Stimulated activated CD8-positive, alpha-beta memory T cell treated with anti-CD3 and anti-CD28 coated beads, Interleukin-12 subunit alpha, Interleukin-12 subunit beta, amount 100 ng/mL, for 24 hours (primary cell): ENCODE data around the gene SH3PXD2B.

Source experiments
- DNase-seq: peaks from one replicate; pipeline ENCODE4 v3.0.0-alpha.2; 2020; ENCODE audit errors: extremely low read depth

SH3PXD2B gene

DNA sequence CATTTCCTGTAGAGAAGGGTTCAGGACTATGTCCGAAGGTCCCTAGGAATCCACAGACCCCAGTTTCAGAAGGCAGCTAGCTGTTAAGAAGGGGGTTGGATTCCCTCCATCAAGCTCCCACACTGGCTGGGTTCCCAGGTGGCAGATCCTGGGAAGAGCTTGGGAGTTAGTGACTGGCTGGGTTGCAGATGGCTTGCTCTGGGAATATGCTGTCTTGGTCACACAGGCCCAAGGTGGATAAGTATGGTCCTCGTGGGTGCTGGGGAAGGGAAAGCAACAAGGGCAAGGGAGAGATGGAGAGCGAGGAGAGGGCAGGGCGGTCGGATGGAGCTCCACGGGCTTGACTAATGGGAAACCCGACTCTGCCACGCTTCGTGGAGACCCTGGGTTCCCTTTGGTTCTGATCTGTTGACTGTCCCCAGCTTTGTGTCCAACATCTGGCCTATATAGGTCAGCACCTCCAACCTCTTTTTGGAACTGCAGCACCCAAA is 17.4 kb downstream of the SH3PXD2B start:
- DNase-seq: no peak

DNA sequence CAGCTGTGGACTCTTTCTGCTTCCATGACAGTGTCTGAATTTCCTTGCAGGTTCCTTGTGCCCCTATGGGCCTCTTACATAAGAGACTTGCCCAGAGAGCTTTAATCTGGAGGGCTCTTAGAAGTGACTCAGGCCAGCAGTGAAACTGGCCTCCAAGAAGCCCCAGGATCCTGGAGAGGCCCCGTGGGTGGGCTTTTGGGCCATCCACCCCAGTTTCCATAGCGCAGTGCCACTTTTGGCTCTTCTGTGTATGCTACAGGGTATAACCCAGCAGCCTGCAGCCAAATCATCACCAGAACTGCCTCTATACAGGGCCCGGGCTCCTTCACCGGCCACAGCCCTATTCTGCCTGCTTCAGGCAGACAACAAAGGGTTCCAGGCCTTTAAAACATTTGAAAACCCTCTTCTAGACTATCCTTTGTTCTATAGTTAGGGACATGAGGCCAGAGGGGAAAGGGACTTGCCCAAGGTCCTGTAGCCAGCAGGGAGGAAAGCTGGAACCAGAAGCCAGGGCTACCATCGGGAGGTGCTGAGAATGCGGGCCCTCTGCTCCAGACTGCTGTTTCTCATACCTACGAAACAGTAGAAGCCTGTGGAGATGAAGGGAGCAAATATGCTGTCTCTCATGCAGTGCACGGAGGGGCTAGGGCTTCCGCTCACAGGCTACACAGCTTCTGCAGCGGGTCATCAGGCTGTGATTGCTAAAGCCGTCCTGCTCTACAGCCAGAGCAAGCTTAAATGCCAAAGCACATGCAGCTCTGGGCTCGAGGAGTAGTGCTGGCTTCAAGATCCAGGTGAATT is 18.0 kb downstream of the SH3PXD2B start:
- no peak for DNase-seq

DNA sequence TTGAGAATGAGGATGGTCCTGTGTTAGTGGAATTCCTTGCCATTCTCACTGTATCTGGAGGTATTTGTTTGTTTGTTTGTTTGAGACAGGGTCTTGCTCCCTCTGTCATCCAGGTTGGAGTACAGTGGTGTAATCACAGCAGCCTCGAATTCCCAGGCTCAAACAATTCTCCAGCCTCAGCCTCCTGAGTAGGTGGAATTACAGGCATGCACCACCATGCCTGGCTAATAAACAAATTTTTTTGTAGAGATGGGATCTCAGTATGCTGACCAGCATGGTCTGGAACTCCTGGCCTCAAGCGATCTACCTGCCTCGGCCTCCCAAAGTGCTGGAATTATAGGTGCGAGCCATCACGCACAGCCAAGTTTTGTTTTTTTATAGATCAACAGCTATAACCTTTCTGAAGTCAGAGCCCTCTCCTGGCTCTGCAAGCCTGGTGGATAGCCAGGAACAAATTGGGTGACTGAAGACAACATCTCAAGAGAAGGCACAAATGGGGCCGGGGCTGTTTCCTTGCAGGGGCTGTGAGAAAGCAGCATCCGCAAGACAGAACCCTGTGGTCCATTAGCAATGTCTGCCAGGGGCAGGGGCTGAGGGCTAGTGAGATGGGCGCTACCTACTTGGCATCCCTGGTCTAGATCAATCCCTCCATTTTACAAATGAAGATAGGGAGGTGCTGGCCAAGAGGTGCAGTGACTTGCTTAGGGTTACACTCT is 18.8 kb downstream of the SH3PXD2B start:
- no peak for DNase-seq

DNA sequence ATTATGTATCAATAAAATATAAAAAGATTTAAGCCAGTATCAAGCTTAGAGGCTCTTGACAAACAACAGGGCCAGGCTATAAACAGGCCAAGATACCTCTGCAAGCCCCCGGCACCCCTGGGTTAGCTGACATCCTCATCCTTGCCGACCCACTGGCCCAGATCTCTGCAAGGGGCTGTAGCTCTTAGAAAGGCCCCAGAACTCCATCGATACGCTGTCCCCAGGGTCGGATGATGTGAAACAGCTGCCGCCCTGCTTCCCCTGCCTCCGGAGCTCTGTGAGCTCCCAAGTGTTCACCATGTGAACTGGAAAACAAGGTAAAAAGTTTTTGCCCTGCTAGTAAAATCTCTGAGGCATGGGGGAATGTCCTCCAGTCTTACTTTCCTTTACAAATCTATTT is 20.1 kb downstream of the SH3PXD2B start:
- DNase-seq: no peak

DNA sequence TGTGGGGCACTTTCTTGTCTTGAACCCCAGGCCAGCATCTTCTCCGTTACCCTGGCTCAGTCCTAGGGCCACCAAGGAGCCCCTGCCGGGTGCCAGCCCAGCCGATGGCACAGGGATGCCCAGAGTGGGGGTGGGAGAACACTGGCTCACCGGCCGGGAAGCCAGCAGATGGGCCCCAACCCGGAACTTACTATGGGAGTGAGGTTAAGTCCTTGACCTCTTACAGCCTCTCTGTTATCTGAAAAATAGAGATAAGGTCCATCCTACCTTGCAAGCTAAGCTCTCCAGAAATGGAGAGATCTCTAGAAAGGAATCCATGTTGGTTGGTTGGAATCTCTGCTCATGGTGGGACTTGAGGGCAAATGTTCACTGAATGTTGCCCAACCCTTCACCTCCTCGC is 20.8 kb downstream of the SH3PXD2B start:
- DNase-seq: no peak

DNA sequence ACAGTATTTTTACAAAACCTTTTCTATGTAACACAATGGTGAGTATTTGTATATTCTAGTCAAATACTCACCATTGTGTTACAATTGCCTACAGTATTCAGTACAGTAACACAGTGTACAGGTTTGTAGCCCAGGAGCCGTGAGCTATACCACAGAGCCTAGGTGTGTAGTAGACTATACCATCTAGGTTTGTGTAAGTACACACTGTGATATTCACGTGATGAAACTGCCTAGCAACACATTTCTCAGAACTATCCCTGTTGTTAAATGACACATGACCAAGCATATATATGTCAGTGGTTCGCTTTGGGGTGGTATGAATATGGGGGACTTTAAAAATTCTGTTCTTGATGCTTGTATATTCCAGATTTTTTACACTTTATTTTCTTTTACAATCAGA is 21.3 kb downstream of the SH3PXD2B start:
- DNase-seq: no peak

DNA sequence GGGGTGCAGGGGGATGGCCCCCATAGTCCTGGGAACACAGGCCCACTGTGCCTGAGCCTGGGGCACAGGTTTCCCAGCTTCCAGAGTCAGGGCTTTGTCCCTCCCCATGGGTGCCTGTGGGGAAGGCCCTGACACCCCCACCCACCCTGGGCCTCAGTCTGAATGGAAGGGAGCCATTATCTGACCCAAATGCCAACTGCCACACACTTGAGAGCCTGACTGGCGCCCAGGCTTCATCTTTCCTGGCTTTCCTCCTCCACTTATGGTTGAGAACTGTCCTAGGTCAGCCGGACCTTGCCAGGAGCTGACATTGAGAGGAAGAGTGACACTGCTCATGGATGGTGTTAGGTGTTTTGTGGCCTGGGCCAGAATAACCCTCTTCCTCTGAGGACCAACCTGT is 24.0 kb downstream of the SH3PXD2B start:
- DNase-seq: no peak

DNA sequence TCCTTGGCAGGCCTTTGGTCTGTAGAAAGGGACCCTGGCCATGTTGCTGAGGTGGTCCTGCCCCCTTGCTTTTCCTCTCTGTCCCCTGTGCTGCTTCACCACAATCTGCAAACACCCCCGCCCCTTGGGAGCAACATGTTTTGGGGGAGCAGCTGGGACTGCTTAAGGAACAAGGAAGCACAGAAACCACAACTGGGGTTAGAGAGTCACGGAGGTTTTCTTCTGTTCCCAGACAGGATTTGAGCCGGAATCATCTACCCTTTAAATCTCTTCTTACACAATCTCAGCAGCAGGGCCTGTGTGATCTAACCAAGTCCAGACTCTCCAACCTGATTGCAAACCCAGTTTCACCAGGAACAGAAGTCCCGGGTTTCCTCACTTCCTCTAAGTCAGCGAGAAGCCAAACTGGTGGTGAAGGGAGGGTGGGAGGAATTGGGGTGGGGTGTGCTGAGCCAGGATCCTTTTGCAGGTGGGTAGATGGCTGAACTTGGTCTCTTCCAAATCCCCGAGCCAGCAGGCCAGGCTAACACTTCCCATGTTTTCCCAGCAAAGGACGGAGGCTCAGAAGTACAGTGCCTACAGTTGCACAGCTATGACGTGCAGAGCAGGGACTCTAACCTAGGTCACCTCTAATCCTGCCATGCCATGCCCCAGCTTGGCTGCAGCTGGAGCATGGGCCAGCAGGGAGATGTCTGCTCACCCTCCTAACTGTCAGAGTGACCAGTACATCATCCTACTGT is 25.0 kb downstream of the SH3PXD2B start:
- no peak for DNase-seq

DNA sequence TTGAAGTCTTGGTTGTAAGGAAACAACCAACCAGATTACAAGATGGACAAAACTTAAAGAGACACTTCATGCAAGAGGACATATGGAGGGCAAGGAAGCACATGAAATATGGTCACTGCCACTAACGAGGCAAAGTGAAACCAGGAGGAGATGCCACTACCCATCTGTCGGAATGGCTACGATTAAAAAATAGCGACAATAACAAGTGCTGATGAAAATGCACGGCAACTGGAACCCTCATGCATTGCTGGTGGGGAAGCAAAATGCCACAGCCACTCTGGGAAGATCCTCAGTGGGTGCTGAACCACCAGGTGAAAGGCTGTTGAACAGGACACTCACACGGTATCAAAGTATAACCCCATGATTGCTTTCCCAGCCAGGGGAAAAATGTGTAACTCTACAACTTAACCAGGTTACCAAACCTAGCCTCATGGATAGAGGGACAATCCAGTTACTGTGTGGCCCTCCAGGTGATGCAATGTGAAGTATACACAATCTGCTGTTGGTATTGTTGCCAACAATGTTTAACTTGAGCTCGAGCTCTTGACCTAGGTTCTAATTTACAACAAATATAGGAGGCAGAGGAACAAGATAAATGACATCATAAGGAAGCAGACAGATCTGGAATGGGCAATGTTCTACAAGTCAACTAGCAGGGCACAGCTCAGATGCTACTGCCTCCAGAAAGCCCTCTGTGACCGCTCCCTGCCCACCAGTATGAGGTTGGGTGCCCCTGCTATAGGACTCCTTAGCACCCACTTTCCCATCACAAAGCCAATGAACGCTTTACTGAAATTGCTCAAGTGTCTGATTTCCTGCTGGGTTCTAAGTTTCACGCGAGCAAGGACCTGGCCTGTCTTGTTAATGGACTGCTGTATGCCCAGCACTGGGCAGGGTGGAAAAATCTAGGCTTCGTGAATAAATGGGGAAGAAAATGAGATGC is 25.8 kb downstream of the SH3PXD2B start:
- no peak for DNase-seq

DNA sequence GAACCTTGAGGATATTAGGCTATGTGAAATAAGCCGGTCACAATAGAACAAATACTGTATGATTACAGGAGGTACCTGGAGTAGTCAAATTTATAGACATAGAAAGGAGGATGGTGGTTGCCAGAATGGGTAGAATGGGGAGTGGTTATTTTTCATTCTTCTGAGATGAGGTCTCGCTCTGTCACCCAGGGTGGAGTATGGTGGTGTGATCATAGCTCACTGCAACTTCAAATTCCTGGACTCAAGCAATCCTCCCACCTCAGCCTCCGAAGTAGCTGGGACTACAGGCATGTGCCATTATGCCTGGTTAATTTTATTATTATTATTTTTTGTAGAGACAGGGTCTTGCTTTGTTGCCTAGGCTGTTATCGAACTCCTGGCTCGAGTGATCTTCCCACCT is 27.1 kb downstream of the SH3PXD2B start:
- no peak for DNase-seq

DNA sequence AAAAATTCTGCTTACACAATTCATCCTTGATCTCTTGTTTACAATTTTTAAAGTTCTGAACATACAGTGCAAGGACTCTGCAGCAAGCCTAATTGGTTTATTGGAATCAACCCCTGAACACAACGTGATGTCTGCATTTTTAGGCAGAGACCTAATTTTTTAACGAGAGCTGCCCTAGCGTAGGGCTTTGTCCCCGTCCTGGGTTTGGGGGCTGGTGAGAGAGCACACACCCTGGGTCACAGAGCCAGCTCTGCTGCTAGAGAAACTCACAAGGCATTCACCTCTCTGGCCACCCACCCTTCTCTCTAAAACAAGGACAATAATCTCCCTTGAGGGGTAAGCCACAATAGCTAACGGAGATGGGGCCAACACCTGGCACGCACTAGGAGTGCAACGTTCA is 28.2 kb downstream of the SH3PXD2B start:
- no peak for DNase-seq

DNA sequence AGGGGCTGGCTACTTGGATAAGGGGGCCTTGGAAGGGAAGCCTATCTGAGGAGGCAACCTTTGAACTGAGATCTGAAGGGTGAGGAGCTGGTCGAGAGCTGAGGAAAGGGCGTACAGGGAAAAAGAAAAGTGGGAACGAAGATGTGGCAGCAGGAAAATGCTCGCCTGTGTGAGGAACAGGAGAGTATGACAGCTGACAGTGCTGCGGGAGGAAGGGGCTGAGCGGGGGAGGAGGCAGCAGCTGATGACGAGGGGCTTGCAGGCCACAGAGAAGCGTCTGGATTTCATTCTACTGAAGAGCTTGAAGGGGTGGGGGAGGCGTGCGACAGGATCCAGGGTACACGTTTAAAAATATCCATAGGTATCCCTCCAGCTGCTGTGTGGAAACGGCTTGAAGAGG is 28.9 kb downstream of the SH3PXD2B start:
- DNase-seq: no peak

DNA sequence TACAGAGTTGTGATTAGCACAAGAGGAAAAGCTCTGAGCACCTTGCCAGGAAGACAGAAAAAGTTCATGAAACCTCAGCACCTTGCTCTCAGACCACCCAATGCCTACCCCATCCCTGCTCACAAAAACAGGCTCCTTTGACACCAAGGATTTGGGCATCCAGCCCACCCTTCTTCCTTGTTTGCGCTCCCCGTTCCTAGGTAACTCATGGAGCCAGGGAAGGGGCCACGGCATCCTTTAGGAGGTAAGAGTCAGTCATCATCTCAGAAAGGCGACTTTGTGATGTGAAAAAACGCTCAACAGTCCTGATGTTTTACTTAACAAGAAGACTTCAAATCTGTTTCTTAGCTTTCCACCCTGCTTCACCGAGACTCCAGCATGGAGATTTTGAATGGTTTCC is 29.5 kb downstream of the SH3PXD2B start:
- no peak for DNase-seq

DNA sequence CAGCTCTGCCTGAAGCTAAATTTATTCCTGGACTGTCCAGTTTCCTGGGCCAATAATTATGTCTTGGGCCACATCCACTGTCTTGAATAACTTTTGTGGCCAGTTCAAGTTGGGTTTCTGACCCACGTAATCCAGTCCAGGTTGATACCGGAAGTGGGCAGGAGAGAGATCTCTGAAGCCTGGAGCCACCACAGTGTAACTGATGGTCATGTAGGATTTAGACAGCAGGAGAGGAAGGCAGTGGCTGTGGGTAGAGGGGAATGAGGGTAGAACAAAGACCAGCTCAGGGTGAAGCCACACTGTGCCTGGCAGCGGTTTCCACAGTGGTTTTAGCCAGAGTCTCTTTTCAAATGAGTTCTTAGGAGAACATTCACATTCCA is 30.2 kb downstream of the SH3PXD2B start:
- no peak for DNase-seq

DNA sequence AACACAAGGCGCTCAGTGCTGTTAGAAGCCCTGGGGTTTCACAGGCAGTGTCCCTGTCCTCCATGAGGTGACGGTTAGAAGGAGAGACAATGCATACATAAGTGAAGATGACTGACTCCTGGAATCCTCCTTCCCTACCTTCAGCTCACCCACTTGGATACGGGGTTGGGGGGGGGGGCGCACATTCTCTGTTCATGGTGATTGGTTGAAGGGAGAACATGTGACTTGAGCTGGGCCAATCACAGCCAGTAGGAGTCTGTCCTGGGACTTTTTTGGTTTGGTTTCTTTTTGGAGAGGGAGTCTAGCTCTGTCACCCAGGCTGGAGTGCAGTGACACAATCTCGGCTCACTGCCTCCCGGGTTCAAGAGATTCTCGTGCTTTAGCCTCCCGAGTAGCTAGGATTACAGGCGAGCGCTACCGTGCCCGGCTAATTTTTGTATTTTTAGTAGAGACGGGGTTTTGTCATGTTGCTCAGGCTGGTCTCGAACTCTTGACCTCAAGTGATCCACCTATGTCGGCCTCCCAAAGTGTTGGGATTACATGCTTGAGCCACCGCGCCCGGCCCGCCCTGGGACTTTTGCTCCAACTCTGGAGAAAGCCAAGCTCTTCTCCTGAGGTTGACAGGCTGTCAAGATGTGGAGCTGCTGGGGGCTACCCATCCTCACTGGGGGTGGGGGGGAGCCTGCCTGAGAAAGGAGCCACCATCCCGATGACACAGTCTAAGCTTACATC is 30.8 kb downstream of the SH3PXD2B start:
- DNase-seq: no peak

DNA sequence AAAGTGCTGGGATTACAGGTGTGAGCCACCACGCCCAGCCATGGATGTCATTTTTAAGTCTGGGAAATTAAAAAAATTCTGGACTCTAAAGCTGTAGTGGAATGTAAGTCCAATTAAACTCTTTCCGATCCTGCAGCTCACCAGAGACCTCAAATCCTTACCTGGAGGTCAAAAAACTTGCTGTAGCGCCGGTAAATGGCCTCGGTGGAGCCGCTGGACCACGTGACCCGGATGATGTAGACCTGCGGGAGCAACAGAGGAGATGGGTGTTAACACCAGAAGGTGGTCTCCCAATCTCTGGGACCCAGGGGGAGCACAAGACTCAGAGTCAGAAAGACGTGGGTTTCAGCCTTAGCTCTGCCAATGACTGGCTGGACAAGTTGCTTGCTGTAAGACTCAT is 32.1 kb downstream of the SH3PXD2B start:
- DNase-seq: no peak

DNA sequence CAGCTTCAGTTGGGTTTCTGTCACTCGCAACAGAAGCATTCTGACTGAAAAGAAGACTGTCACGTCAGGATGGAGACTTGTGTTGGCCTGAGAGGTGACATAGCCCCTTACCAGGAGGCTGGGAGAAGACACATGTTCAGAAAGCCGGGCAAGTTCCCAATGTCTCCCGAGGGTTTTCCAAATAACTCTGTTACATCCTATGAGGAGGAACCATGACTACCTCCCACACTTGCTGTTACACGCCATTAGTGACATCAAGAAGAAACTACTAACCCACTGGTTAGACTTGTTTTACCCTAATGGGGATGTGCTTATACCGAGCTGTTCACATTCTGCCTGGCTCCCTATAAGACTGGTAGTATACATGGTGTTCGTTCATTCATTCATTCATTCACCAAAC is 33.3 kb downstream of the SH3PXD2B start:
- DNase-seq: no peak

DNA sequence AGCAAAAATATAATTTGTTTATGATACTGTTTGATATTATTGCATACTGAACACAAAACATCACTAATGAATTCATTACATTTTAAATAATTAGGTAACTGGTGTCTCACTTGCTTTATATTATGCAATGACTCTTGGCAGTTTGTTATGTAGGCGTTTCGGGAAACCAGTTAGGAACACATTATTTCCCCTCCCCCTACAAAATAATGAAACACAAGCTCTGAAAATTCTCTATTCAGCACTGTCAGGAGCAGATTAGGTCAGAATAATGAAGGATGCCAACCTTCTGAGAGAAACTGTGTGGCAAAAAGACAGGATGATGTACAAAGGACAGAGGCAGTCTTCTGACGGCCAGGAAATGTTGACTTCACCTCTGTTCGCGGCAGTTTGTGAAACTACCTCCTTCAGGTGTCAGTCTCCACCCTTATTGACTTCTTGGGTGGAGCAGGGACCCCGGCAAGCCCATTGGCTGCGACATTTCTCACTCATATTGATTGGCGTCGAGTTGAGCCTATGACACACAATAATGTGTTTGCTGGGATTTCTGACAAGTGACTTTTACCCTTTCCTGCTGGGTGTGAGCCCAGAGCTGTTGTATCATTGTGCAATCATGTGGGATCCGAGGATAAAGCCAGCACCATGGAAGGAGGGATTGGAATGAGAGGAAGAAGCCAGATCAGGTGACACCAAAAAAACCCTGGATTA is 33.9 kb downstream of the SH3PXD2B start:
- DNase-seq: no peak

DNA sequence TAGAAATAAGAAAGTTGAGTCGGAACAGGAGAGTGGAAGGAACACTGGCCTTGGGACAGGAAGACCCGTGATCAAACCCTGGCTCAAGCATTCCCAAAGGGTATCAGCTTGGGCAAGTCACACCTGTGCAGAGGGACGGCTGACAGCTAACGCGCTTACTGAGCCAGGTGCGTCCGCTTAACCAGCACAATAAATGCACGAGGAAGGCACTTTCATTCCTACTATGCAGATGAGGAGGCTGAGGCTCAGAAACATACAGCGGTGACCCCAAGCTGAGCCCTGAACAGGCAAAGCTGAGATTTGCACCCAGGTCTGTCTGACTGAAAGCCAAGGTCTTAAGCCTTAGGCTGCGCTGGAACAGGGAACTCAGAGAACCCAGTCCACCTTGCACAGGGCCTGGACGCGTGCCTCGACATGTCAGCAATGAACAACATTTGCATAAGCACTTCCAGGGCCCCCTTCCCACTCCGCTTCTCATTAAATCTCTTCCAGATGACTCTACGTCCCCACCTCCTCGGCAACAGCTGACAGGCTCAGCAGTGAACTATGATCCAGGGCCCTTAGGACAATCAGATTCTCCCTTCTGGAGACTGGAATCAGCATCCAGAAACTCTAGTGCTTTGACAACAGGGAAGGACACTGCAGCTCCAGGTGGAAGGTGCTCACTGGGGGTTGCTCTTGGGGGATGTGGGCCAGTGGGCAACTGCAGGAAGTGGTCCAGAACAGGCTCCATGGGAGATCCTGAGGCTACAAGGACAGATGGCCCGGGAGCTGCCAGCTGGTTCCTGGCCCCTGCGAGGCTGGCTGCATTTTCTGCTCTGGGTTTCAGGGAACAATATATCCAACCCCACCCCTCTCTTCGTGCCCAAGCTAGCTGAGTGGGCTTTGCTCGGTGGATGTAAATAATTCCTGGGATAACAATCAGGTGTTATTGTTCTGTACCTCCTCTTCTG is 35.2 kb downstream of the SH3PXD2B start:
- DNase-seq: no peak
